NCI-H2029 (cell line): Measurements from ENCODE around the gene ARID2.

Experiments
- DNase-seq: peaks from one replicate; lab custom pipeline; 2025; lab: John Stamatoyannopoulos, UW

ARID2 gene

DNA sequence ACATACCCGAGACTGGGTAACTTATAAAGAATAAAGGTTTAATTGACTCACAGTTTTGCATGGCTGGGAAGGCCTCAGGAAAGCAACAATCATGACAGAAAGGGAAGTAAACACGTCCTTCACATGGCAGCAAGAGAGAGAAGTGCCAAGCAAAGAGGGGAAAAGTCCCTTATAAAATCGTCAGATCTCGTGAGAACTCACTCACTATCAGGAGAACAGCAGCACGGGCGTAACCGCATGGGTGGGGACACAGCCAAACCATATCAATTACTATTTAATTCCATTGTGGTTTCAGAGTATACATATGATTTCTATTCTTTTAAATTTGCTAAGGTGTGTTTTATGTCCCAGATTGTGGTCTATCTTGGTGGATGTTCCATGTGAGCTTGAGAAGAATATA, 142.9 kb downstream of the ARID2 start:
- DNase-seq: no peak

DNA sequence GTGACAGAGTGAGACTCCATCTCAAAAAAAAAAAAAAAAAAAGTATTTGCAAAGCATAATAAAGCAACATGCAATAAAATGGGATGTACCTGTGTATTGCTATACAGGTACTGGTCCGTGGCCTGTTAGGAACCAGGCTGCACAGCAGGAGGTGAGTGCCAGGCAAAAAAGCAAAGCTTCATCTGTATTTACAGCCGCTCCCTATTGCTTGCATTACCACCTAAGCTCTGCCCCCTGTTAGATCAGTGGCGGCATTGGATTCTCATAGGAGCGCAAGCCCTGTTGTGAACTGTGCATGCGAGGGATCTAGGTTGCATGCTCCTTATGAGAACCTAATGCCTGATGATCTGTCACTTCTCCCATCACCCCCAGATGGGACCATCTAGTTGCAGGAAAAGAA, 147.6 kb downstream of the ARID2 start:
- DNase-seq: no peak

GRCh38 chr12:45878630-45879255, 149.2 kb downstream of the ARID2 start:
- no peak for DNase-seq

DNA sequence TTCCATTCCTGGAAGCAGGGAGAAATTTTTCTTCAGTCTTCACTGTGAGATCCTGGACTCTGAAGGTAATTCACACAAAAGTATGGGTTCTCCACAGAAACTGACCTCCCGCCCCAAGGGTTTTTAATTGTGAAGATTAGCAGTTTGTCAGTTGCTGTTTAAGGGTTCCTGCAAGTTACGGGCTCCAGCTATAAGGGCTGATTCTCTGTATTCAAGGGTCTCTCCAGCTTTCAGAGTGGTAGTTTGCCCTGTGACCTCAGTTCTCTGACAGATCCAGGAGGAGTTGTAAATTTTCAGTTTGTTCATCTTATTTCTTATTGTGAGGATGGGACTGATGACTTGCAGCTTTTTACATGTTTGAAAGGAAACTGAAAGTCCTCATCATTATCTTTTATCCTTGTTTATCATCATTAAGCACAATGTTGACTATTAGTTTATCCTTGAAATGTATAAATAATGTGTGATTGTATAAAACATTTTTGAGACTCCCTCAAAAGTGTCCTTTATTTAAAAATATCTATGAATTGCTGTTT, 149.9 kb downstream of the ARID2 start:
- DNase-seq: no peak

- no peak for DNase-seq
Measured at GRCh38 chr12:45880533-45880932, 151.0 kb downstream of the ARID2 start.

DNA sequence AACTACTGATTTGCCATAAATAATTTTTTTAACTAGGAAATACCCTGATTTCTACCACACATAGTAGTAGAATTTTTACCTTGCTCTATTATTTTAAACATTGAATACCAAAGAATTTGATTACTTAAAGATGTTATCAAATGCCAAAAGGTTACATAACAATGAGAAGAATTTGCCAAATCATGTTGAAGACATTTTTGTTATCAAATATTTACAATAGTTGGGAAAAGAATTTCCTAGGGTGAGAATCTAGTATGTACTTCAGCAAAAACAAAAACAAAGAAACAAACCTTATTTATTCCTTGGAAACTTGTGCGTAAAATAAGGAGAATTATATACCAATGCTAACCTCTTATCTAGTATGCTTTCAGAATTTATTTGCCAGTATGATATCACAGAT, 153.7 kb downstream of the ARID2 start:
- DNase-seq: no peak

DNA sequence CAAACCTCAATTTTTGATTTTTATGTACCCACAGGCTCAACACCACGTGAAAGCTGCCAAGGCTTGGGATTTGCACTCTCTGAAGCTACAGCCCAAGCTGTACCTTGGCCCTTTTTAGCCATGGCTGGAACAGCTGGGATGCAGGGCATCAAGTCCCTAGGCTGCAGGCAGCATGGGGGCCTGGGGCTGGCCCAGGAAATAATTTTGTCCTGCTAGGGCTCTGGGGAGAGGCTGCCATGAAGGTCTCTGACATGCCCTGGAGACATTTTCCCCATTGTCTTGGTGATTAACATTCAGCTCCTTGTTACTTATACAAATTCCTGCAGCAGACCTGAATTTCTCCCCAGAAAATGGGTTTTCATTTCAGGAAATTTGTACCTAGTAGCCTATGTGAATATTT, 157.2 kb downstream of the ARID2 start:
- no peak for DNase-seq

DNA sequence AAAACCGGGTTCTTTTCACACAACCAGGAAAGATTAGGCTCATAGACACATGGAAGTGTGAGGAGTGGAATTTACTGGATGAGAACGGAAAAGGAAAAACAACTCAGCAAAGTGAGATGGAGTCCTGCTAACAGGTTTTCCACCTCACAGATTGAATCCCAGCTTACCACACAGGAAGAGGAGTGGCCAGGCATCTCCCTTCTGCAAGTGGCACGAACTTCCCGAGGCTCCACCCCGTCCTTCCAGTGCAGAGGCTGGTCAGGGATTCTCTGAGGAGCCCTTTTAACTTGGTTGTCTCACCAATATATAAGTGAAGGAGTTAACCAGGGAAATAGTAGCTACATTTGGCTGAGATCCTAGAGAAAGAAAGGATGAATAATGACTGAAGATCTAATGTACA, 158.0 kb downstream of the ARID2 start:
- DNase-seq: no peak

- DNase-seq: no peak
Measured at GRCh38 chr12:45890276-45890675, 160.8 kb downstream of the ARID2 start.

DNA sequence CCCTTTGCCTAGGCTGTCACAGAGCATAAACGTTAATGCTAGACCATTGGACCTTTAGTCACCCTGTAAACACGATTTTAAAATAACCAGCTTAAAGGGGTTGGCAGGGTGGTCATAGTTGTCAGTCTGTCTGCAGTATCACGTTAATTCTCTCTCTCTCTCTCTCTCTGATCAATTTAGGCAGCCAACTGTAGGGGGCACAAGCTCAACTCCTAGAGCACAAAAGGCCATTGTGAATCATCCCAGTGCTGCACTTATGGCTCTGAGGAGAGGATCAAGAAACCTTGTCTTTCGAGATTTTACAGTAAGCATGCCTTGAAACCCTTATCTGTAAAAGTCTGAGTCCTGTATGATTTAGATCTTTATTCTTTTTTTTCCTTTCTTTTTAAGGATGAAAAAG, 163.7 kb downstream of the ARID2 start:
- DNase-seq: no peak

- DNase-seq: no peak
Measured at GRCh38 chr12:45895961-45896360, 166.5 kb downstream of the ARID2 start.

GRCh38 chr12:45898094-45898493, 168.6 kb downstream of the ARID2 start:
- DNase-seq: no peak

DNA sequence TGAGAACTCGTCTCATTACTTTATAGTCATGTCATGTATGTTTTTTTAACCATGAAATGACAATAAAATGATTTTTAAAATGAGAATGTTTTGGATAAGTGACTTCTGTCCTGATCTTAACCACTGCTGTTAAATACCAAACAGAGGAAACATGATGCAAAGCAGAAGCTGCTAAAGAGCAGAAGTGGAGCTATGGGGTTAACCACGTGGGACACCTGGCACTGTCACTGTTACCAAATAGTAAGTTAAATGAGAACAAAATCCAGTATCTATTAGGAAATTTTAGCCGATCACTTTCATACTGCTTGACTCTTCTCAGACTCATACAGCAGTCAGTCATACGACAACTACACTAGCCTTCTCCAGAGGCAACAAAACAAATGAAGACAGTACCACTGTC, 178.4 kb downstream of the ARID2 start:
- DNase-seq: no peak

GRCh38 chr12:45909041-45909713, 179.7 kb downstream of the ARID2 start:
- DNase-seq: no peak

DNA sequence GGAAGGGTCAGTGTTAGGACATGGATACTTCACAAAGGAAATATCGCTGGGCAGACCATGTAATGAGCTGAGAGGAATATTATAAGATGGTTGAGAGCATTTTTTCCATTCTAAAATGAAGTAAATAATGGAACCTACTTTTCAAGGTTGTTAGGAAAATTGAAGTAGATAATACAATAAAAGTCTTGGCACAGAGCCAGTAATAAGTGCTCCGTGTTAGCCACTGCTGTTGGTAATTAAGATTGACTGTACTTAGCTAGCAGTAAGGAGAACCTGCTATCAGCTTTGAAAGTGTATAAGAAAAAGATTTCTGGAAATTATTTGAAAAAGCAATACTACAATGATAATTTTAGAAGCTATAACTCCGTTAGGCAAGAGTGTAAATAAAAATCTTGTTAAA, 183.3 kb downstream of the ARID2 start:
- DNase-seq: no peak

DNA sequence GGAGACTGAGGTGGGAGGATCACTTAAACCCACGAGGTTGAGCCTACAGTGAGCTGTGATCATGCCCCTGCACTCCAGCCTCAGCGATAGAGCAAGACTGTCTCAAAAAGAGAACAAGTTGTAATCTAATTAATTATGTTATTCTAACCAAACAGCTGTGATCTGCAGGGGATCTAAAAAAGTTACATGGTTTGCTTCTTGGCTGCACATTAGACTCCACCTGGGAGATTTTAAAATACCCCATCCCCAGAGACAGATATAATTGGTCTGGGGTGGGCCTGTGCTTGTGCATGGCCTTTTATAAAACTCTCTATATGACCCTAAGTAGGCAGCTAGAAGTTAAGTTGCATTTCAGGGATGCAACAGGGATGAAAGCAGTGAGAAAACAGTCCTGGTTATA, 184.1 kb downstream of the ARID2 start:
- DNase-seq: no peak

GRCh38 chr12:45914090-45914489, 184.6 kb downstream of the ARID2 start:
- DNase-seq: no peak

GRCh38 chr12:45915405-45915804, 185.9 kb downstream of the ARID2 start:
- no peak for DNase-seq

- no peak for DNase-seq
Measured at GRCh38 chr12:45918818-45919217, 189.3 kb downstream of the ARID2 start.

GRCh38 chr12:45928309-45928708, 198.8 kb downstream of the ARID2 start:
- no peak for DNase-seq

DNA sequence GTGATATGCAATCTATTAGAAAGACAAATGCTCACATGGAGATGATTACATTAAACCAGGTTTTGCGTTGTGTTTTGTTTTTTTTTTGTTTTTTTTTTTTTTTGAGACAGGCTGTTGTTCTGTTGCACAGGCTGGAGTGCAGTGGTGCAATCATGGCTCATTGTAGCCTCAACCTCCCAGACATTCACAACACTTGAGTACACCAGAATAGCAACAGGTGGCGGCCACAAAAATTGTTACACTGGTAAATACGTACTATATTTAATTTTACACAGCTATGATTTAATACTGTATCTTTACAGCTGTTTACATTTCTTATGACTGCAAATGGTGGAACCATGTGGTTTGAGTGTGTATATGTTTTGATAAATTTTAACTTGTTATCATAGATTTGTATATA, 200.9 kb downstream of the ARID2 start:
- no peak for DNase-seq

DNA sequence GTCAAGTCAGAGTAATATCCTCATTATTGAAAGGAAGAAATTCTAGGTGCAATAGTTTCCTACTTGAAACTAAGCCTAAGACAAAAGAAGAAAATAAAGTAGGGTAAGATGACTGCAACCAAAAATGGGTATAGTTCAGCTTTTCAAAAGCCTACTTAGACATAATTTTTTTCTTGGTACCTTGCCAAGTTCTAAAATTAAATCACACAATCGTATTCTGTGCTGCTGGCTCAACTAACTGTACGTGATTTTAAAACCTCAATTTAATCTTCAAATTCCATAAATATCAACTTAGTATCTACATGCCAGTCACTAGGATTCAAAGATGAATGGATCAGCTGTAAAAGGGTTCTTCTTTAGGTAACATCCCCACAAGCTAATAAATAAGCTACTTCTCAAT, 204.0 kb downstream of the ARID2 start:
- no peak for DNase-seq

GRCh38 chr12:45934956-45935355, 205.4 kb downstream of the ARID2 start:
- no peak for DNase-seq

DNA sequence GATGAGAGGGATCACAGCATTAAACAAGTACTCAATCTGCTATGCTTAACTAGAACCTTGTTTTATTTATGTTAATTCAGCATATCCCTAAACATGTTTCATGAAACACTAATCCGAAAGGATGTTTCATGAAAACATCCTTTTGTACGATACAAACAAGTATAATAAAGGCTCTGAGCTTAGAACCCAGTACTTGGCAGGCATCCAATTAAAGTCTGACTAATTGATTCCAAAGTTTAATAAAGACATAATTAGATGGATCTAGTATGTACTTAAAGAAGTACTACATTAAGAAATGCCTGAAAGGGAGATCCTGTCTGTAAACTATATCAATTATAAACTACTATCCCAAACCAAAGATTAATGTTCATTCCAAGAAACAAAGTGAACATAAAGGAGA, 209.1 kb downstream of the ARID2 start:
- no peak for DNase-seq
